NK-92 treated with Interleukin-12 subunit alpha and Interleukin-12 subunit beta, amount 100 ng/mL, for 24 hours (cell line): ENCODE results near the gene CDK16.

ENCODE experiments used
- DNase-seq: peaks from one replicate; lab custom pipeline; 2025; lab: John Stamatoyannopoulos, UW

CDK16 gene

DNA sequence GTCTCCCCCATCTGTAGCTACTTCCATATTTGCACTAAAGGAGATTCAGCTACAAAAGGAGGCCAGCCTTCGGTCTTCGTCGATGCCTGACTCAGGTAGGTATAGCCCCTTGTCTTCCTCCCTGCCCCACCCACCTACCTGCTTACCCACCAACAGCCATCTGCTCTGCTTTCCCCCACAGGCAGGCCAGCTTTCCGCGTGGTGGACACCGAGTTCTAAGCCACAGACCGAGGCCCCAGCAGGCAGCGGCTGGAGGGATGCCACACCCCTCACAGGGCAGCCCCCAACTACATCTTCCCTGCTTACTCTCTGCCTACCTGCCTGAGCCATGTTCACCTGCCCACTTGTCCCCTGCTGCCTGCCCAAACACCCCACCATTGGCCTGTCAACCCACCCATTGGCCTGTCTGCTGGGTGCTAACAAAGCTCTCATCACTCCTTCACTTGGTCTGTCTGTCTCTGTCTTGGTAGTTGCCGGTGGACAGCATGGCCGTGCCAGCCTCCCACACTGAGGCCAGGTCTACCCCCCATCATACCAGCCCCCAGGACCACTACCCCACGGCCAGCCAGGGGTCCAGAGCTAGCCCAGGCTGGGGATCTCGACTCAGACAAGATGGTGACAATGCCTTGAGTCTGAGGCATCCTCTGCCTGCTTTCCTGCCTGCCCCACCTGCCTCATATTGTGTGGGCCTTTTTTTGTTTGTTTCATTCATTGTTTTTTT, 10.2 kb downstream of the CDK16 start:
- DNase-seq, result no peak

DNA sequence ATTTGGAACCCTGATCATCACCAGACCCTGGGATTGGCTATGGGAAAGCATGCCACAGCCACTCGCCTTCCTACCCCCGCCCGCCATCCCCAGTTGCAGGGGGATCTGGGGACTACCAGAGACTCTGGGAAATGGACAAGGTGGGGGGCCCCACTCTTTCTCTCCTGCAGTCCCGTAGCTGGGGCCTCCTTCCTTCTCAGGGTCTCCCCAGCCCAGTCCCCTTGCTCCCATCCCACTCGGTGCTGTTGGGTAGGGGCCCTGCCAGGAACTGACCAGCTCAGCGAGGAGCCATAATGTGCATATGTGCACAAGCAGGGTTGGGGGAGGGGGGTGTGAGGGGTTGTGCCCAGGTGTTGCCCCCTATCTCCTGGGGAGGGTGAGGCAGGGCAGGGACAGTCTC, 10.9 kb downstream of the CDK16 start:
- no peak for DNase-seq

DNA sequence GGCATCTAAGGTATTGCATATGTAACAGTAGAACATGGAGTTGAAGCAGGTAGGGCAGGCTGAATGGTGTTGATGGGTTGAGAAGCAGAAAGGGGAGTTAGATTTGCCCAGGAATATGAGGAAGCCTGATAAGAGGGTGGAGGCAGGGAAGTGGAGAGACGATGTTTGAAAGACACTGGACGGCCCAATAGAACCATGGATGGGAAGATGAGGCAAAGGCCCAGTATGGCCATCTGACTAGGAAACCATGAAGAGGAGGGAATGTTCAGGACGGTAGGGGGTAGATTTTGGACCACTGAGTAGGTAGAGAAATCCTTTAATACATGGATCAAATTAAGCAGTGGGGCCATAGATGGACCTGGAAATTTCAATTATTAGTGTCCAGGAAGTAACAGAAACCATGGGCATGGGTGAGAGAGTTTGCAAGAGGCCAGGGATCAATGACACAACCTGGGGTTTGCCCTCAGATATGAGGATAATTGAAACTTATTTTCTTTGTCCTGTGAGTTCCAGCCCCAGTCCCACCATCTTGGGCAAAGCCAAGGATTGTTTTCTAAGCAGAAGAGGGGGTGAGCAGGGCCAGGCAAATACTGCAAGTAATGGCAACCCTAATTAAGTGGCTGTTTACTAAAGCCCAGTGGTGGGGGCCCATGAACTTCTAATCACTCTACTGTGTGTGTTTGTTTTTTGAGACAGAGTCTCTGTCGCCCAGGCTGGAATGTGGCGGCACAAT, 11.8 kb downstream of the CDK16 start:
- no peak for DNase-seq

DNA sequence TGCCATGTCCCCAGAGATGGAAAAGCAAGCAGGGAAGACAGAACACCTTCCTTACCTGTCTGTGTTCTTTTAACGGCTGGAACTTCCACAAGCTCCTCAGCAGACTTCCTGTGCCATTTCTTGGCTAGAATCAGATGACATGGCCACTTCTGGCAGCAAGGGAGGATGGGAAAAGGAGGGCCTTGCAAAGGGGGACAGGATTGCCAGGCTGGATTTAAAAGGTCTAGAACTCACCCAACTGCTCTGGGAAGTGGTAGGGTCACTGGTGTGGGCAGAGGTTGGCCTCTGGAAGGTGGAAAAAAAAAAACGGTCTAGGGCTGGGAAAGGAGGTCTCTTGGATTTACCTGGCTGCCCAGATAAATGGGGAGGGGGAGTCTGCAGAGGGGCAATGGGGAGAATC, 12.7 kb downstream of the CDK16 start:
- DNase-seq, result no peak

DNA sequence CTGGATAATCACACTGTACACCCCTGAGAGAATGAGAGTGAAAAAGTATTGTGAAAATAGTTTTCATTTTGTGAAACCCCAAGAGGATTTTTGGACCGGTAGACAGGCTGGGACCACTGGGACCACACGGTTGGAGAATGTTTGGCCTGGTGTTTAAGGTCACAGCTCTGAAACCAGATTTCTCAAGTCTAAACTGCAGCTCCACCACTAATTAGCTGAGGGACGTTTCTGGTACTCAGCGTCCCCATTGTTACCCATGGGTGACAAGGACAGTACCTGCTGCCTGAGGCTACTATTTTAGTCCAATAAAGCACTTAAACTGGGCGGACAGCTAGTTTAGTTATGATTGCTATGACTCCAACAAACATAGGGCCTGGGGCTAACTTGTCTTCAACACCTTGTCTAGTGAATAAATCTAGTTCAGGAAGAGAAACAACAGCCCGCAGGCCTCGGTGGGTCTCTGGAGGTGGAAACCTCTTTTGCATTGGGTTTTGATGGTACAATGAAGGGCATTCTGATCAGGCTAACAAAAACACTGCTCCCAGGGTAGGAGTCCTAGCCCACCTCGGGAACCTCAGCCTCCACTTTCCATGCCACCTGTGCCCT, 13.8 kb downstream of the CDK16 start:
- DNase-seq, result no peak

DNA sequence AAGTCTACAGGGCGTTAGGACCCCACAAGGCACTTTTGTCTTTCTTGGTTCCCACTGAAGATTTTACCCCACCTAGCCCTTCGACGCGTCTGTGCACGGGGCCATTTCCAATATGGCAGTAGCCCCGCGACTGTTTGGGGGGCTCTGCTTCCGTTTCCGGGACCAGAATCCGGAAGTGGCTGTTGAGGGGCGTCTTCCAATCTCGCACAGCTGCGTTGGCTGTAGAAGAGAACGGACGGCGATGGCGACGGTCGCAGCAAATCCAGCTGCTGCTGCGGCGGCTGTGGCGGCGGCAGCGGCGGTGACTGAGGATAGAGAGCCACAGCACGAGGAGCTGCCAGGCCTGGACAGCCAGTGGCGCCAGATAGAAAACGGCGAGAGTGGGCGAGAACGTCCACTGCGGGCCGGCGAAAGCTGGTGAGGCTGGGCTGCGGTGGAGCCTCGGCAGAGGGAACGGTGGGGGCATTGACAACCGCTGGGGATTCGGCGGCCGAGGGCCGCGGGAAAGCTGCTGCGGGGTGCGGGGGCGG, 14.4 kb downstream of the CDK16 start, which contains the start of gene USP11:
TSS of gene USP11 (plus strand) at position 207 of the 530 bp plus-strand sequence. CDS start at position 242, 35 bp downstream.
- peak; percentile 37 for DNase-seq

DNA sequence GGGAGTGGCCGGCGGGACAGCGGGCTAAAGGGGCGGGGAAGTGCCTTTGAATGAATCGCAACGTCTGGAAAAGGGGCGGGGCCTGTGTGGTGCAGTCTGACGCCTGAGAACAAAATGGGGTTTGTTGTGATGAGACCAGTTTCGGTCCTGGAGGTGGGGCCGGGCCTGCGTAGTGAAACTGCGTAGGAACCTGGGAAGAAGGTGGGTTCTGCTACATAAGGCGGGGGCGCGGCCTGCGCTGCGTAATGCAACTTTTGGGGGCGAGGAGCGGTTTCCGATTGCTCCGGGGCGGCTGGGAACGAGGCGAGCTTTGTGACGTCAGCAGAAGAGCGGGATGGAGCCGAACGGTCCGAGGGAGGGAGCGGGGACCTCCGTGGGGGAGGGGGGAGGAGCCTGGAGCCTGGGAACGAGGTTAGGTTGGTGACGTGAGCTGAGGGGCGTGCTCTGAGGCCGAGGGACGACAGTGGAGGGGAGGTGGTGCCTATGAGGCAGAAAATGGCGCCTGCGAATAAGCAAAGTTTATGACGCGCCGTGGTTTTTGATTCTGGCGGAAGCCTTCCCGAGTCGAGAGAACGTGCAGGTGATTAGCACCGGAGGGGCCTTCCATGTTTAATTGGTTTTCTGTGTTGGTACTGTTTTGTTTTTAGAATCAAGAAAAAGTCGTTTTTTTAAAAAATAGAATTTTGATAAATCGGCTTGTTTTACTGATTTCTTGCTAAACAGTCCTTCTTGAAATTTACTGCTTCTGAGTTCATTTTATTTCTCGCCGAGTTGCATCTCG, 15.0 kb downstream of the CDK16 start:
- DNase-seq, result peak; percentile 94

DNA sequence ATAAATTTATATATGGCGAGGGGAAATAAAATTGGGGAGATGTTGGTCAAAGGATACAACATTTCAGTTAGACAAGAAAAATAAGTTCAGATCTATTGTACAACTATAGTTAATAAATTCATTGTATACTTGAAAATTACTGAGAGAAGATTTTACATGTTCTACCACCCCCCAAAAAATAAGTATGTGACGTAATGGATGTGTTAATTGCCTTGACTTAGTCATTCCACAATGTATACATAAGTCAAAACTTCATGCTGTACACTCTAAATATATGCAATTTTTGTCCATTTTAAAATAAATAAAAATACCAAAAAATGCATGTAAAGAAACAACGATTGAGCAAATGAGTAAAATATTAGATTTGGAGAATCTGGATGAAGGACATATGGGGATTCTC, 16.1 kb downstream of the CDK16 start:
- no peak for DNase-seq

DNA sequence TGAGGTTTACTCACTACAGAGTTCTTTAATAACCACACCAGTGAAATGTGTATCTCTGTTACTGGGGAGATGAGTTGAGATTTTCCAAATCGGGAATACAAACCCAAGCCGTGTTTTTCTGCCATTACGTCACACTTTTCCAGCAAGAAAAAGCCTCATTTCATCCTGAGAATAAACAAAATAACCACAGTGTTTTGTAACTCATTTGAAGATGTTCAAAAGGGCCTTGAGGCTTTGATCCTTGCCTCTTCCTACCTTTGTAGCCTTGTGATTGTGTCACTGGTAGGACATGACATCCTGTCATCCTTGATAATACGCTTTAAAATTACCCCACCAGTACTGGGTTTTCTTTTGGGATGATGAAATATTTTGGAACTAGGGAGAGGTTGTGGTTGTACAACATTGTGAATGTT, 17.2 kb downstream of the CDK16 start:
- no peak for DNase-seq

DNA sequence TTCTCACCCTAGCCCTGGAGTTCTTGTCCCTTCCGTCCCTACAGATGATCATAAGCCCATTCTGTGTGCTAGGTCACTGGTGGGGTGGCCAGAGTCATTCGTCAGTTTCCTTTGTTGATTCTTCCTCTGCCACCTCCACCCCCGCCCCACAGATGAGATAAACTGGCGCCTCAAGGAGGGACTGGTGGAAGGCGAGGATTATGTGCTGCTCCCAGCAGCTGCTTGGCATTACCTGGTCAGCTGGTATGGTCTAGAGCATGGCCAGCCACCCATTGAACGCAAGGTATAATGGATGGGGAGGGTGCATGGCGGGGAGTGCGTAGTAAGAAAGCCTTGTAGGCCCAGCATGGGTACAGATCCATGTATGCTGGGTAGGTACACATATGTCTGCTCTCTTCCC, 20.7 kb downstream of the CDK16 start:
- no peak for DNase-seq

DNA sequence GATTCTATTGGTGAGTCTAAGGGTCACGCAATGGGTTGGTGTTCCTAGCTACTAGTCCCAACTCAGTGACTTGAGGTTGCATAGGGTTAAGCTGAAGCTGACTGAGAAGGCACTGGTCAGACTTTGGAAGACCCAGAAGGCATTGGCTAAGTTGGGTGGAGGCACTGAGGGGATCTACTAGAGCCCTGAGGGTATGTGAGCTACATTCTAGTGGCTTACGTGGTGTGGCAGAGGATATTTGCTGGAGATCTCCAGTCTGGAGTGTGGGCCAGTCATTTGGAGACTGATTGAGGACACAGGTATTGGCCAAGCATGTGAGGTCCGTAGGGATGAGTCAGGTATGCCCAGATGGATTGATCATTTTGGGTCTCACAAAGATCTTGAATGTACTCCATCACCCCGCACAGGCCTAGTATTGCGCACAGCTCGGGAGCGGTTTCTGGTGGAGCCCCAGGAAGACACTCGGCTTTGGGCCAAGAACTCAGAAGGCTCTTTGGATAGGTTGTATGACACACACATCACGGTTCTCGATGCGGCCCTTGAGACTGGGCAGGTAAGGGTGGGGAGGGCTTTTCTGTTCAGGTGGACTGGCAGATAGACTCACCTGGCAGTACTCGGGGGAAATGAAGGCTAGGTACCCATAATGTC, 21.5 kb downstream of the CDK16 start:
- DNase-seq, result no peak

DNA sequence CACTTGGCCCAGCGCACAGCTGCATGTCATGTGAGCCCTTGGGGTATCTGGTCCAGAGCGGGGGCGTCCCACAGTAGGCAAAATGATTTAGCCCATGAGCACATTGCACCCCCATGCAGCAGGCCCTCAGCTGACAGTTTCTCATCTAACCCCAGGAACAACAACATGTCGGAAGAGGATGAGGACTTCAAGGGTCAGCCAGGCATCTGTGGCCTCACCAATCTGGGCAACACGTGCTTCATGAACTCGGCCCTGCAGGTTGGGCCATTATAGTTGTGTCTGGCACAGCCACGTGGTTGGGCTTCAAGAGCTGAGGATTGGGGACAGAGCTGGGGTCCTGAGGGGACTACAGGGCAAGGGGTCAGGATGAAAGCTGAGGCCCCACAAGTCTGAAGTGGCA, 22.1 kb downstream of the CDK16 start:
- DNase-seq, result no peak

DNA sequence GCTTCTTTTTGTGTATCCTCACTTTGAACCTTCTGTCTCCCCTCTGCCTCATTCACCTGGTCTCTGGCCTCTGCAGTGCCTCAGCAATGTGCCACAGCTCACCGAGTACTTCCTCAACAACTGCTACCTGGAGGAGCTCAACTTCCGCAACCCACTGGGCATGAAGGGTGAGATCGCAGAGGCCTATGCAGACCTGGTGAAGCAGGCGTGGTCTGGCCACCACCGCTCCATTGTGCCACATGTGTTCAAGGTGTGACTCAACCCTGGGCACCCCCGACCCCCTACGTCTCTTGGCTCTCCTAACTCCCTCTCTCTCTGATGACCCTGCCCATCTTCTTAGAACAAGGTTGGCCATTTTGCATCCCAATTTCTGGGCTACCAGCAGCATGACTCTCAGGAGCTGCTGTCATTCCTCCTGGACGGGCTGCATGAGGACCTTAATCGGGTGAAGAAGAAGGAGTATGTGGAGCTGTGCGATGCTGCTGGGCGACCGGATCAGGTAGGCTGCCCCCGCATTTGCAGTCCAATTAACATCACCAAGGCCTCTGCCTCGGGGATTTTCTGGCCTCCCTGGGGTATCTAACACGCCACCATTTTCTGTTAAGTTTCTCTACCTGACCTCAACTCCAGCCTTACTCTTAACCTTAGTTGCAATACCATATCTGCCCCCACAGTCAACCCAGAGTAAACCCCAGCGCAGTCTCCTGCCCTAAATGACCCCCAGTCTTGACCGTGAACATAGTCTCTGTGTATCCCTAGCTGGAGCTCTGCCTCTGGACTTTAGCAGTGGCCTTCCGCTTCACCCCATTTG, 22.9 kb downstream of the CDK16 start:
- DNase-seq, result no peak

DNA sequence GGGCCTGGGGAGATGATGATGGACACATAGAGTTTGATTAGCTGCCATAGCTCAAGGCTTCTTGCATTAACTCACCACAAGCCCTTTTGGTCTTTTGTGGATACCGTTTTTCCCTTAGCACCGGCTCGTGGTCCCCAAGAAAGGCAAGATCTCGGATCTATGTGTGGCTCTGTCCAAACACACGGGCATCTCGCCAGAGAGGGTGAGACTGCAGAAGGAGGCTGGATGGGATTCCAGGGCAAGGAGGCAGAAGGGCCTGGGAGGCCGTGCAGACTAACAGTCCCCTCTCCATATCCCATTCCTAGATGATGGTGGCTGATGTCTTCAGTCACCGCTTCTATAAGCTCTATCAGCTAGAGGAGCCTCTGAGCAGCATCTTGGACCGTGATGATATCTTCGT, 23.8 kb downstream of the CDK16 start:
- DNase-seq, result no peak

DNA sequence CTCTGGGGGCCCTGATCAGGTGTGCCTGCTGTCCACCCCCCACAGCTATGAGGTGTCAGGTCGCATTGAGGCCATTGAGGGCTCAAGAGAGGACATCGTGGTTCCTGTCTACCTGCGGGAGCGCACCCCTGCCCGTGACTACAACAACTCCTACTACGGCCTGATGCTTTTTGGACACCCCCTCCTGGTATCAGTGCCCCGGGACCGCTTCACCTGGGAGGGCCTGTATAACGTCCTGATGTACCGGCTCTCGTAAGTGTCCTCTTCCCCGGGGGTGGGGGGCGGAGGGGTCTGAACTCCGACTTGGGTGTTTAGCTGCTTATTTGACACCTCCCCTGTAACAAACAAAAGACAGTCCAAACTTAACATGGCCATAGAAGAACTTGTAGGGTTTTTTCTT, 24.9 kb downstream of the CDK16 start:
- DNase-seq, result no peak

DNA sequence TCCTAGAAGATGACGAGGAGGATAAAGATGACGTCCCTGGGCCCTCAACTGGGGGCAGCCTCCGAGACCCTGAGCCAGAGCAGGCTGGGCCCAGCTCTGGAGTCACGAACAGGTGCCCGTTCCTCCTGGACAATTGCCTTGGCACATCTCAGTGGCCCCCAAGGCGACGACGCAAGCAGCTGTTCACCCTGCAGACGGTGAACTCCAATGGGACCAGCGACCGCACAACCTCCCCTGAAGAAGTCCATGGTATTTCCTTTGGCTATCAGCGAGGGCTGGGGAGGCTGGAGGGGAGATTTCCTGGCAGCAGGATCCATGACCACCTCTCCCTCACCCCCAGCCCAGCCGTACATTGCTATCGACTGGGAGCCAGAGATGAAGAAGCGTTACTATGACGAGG, 26.2 kb downstream of the CDK16 start:
- no peak for DNase-seq

DNA sequence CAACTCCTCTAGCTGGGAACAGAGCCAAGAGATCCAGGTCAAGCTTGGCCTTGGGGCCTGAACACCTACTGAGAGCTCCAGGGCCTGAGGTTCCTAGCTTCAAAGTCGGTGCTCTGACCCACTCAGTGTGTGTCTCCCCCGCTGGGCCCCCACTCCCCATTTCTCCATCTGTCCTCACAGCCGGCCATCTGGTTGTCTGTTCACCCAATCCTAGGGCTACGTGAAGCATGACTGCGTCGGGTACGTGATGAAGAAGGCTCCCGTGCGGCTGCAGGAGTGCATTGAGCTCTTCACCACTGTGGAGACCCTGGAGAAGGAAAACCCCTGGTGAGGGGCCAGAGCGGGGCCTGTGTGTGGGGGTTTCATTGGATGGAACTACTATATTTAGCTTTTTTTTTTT, 26.7 kb downstream of the CDK16 start:
- no peak for DNase-seq

DNA sequence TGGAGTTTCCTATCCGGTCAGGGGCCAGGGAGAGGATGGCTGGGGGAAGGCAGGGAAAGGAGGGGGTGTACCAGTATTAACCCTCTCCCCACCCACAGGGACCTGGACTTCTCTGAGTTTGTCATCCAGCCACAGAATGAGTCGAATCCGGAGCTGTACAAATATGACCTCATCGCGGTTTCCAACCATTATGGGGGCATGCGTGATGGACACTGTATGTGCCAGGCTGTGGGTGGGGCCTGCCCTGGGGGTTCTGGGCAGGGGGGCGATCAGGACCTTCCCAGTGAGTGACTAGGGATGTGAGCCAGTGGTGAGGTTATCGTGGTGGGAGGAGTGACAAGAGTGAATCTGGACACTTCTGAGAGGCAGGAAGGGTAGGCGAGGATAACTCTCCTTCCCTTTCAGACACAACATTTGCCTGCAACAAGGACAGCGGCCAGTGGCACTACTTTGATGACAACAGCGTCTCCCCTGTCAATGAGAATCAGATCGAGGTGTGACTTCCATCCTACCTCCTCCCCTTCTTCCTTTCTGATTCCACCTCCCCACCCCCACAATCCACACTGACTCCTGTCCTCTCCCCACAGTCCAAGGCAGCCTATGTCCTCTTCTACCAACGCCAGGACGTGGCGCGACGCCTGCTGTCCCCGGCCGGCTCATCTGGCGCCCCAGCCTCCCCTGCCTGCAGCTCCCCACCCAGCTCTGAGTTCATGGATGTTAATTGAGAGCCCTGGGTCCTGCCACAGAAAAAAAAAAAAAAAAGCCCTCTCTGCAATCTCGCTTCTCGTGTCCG, 28.9 kb downstream of the CDK16 start:
- no peak for DNase-seq

DNA sequence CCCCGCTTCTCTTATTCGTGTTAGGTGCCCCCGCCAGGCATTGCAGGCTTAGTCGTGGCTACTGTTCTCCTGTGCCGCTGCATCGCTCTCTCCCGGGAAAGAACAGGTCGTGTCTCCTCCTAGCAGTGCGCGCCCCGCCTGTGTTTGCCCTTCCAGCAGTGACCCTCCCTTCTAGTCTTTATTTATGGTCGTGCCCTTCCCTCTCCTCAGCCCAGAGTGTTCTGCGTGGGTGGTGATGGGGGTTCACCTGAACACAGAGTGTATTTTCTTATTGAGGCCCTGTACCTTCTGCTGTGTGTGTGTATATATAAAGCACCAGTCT, 29.5 kb downstream of the CDK16 start:
- DNase-seq, result no peak

DNA sequence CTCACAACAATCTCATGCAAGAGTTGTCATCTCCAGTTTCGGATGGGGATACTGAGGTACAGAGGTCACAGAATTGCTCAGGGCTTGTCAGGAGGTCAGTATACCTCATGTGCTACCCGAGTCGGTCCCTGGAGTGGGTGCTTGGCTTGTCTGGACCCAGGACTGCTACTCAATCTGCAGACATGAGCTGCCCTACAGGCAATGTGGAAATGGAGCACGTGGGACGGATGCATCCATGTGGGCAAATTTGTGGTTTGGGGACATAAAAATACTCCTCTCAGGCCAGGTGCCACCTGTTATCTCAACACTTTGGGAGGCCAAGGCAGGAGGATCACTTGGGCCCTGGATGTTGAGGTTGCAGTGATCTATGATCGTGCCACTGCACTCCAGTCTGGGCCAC, 30.1 kb downstream of the CDK16 start:
- DNase-seq, result no peak
